IMR-90 (cell line): ENCODE data around the gene BCAS3. TPM values are rescaled to one million over a fixed set of nuclear protein-coding genes. Genes with fewer than 3 reads are reported as not detected.

Experiments used
- ATAC-seq: fragments of 200-7000 bp; cut with Tn5 transposase; 2 replicates; pipeline ENCODE4 v1.9.1; 2020; ENCODE audit warnings: low read depth, mild to moderate bottlenecking, moderate library complexity
- BruUV-seq: library from RNA; stranded (reverse); fragments of 400-500 nt; replicated peaks from 2 replicates; lab custom pipeline; 2021; lab: Mats Ljungman, UMichigan
- CTCF ChIA-PET: fragments of 300-600 bp; formaldehyde crosslinking; extraction: SDS; loops from one replicate; lab custom pipeline; 2021; ENCODE audit warnings: antibody characterized with exemption; lab: Yijun Ruan, JAX
- POLR2A ChIA-PET: fragments of 300-600 bp; sonication (Branson Sonifier 250); formaldehyde crosslinking; loops from one replicate; lab custom pipeline; 2022; ENCODE audit warnings: antibody characterized with exemption; ENCODE audit not compliant: unreplicated experiment; lab: Charles Lee
- DNase-seq: peaks from one replicate; pipeline ENCODE4 v3.0.0; 2013
- H2AFZ ChIP-seq: replicated peaks from 2 replicates; pipeline ENCODE3; 2013; ENCODE audit warnings: low read length, mild to moderate bottlenecking; ENCODE audit not compliant: poor library complexity
- H2AK5ac ChIP-seq: 2 replicates; pipeline ENCODE4 v1.6.1; 2013; ENCODE audit warnings: low read depth, low read length, inconsistent platforms
- H2AK9ac ChIP-seq: replicated peaks from 2 replicates; pipeline ENCODE3; 2013; ENCODE audit warnings: mild to moderate bottlenecking, low read depth, low read length, moderate library complexity; ENCODE audit not compliant: poor library complexity
- H2BK120ac ChIP-seq: 2 replicates; pipeline ENCODE4 v1.6.1; 2013; ENCODE audit warnings: low read depth, low read length, inconsistent platforms
- H2BK15ac ChIP-seq: 3 replicates; pipeline ENCODE4 v1.6.1; 2013; ENCODE audit warnings: low read depth, low read length, inconsistent platforms
- H2BK20ac ChIP-seq: 2 replicates; pipeline ENCODE4 v1.6.1; 2013; ENCODE audit warnings: low read depth, mild to moderate bottlenecking, inconsistent platforms, low read length, moderate library complexity
- H2BK5ac ChIP-seq: 2 replicates; pipeline ENCODE4 v1.6.1; 2013; ENCODE audit warnings: mild to moderate bottlenecking, low read depth, low read length, inconsistent platforms; ENCODE audit not compliant: poor library complexity, severe bottlenecking
- H3K14ac ChIP-seq: replicated peaks from 2 replicates; pipeline ENCODE4 v1.6.1; 2013; ENCODE audit warnings: low read depth, low read length, inconsistent platforms
- H3K18ac ChIP-seq: 2 replicates; pipeline ENCODE4 v1.6.1; 2013; ENCODE audit warnings: low read depth, low read length, control low read depth
- H3K23ac ChIP-seq: 2 replicates; pipeline ENCODE4 v1.6.1; 2013; ENCODE audit warnings: low read depth, low read length, inconsistent platforms
- H3K27ac ChIP-seq: 2 replicates; pipeline ENCODE4 v1.5.1; 2013; ENCODE audit warnings: mild to moderate bottlenecking, control low read depth, low read length; ENCODE audit not compliant: insufficient read depth
- H3K27me3 ChIP-seq: 2 replicates; pipeline ENCODE4 v1.6.1; 2013; ENCODE audit warnings: low read length; ENCODE audit not compliant: control insufficient read depth, insufficient read depth
- H3K36me3 ChIP-seq: 2 replicates; pipeline ENCODE4 v1.6.1; 2013; ENCODE audit warnings: low read length, mixed read lengths; ENCODE audit not compliant: control insufficient read depth, insufficient read depth
- H3K4ac ChIP-seq: 2 replicates; pipeline ENCODE4 v1.6.1; 2013; ENCODE audit warnings: low read depth, low read length, inconsistent platforms
- H3K4me1 ChIP-seq: 2 replicates; pipeline ENCODE4 v1.6.1; 2013; ENCODE audit warnings: low read length, mixed read lengths; ENCODE audit not compliant: control insufficient read depth, insufficient read depth
- H3K4me2 ChIP-seq: 2 replicates; pipeline ENCODE4 v1.6.1; 2013; ENCODE audit warnings: low read depth, mild to moderate bottlenecking, control low read depth, low read length, moderate library complexity
- H3K4me3 ChIP-seq: 2 replicates; pipeline ENCODE4 v1.5.1; 2013; ENCODE audit warnings: low read depth, mild to moderate bottlenecking, control low read depth, low read length, moderate library complexity; ENCODE audit not compliant: insufficient read depth
- H3K56ac ChIP-seq: 2 replicates; pipeline ENCODE4 v1.6.1; 2013; ENCODE audit warnings: low read length, inconsistent platforms; ENCODE audit not compliant: insufficient read depth; ENCODE audit errors: extremely low read depth
- H3K79me1 ChIP-seq, 2 experiments: 2 replicates each; pipeline ENCODE4 v1.6.1; 2013; ENCODE audit warnings: low read length in 2 of 2, inconsistent platforms in 1 of 2, low read depth in 1 of 2
- H3K9ac ChIP-seq: 2 replicates; pipeline ENCODE4 v1.6.1; 2013; ENCODE audit warnings: low read depth, low read length, control low read depth
- H3K9me1 ChIP-seq: 2 replicates; pipeline ENCODE4 v1.6.1; 2013; ENCODE audit warnings: low read length, inconsistent platforms; ENCODE audit not compliant: insufficient read depth
- H3K9me3 ChIP-seq: 2 replicates; pipeline ENCODE4 v1.6.1; 2013; ENCODE audit warnings: low read length; ENCODE audit not compliant: control insufficient read depth, insufficient read depth
- H4K20me1 ChIP-seq: 2 replicates; pipeline ENCODE4 v1.6.1; 2013; ENCODE audit warnings: low read length, inconsistent platforms; ENCODE audit not compliant: insufficient read depth
- H4K5ac ChIP-seq: 2 replicates; pipeline ENCODE4 v1.6.1; 2013; ENCODE audit warnings: mild to moderate bottlenecking, low read depth, low read length, control low read depth
- H4K8ac ChIP-seq, 2 experiments: 2 replicates each; pipeline ENCODE4 v1.6.1; 2013; ENCODE audit warnings: low read depth in 2 of 2, low read length in 2 of 2, control low read depth in 1 of 2, inconsistent platforms in 1 of 2
- H4K91ac ChIP-seq: 2 replicates; pipeline ENCODE4 v1.6.1; 2013; ENCODE audit warnings: low read depth, low read length, inconsistent platforms; ENCODE audit not compliant: insufficient read depth
- BHLHE40 ChIP-seq: fragments of 150-350 bp; IDR thresholded peaks from 2 replicates; pipeline ENCODE4 v1.6.1; 2016; ENCODE audit warnings: mild to moderate bottlenecking, low read depth, low read length
- CTCF ChIP-seq: conservative IDR thresholded peaks from 2 replicates; pipeline ENCODE4 v1.5.1; 2012; ENCODE audit warnings: mild to moderate bottlenecking, low read depth, low read length, improper control_type of control experiment
- MAFK ChIP-seq: IDR thresholded peaks from 2 replicates; pipeline ENCODE4 v1.6.1; 2012; ENCODE audit warnings: low read depth, low read length, improper control_type of control experiment
- RAD21 ChIP-seq: IDR thresholded peaks from 2 replicates; pipeline ENCODE4 v1.6.1; 2012; ENCODE audit warnings: low read length, improper control_type of control experiment
- SMC3 ChIP-seq: fragments of 150-350 bp; IDR thresholded peaks from 2 replicates; pipeline ENCODE4 v1.6.1; 2016; ENCODE audit warnings: low read depth, mild to moderate bottlenecking, antibody characterized with exemption, low read length, moderate library complexity
- WGBS, 2 experiments: methylation state at CpG; one replicate each; pipeline versions ENCODE4 v1.1.5 to v1.1.7; 2013; ENCODE audit warnings: missing lambda C conversion rate in 2 of 2; ENCODE audit not compliant: insufficient read length in 1 of 2; ENCODE audit errors: extremely low coverage in 2 of 2; 5-methylcytosine and 5-hydroxymethylcytosine counted together
- dilution Hi-C: fragments of 300-500 bp; cut with HindIII; formaldehyde crosslinking; loops from one replicate; pipeline ENCODE4 v1.14.3; 2018; ENCODE audit warnings: low sequenced_read_pairs; ENCODE audit not compliant: unreplicated experiment
- in situ Hi-C: fragments of 300-500 bp; cut with MboI; formaldehyde crosslinking; loops from 3 replicates; pipeline ENCODE4 v1.14.3; 2019; ENCODE audit warnings: low sequenced_read_pairs, inconsistent platforms, mixed read lengths
- intact Hi-C: fragments of 100-400 bp; cut with micrococcal nuclease; formaldehyde crosslinking; loops from 2 replicates; pipeline ENCODE4 v1.10.0; 2022
- polyA plus RNA-seq, 3 experiments: library from polyadenylated mRNA; depleted of rRNA; stranded (reverse); fragments of >200 nt; gene quantifications; 2 replicates each; pipeline ENCODE4 v1.2.3, GENCODE V29; 2012; ENCODE audit warnings: low replicate concordance in 1 of 3
- total RNA-seq: library from RNA; depleted of rRNA; stranded (reverse); fragments of >200 nt; gene quantifications from 2 replicates; pipeline ENCODE4 v1.2.3, GENCODE V29; 2012

BCAS3 gene
- total and polyA plus RNA-seq, 2 of the 4 experiments (the other 2 are of a cell fraction) = 6.3 to 27.1 TPM

- Histone ChIP-seq H3K4me3 (no peak overlapping the region), H3K14ac (no peak overlapping the region), H2BK5ac (peak overlapping the region; percentile 79), H3K9me3 (no peaks in the 10 kb centered on the region), H3K4me1 (no peaks in the 10 kb centered on the region), H3K79me1 (peaks cover 0 to 3% of the 10 kb centered on the region in 2 experiments; a peak in 1 of 4 replicates), H4K91ac (no peak overlapping the region), H2BK20ac (no peak overlapping the region), H3K9me1 (no peaks in the 10 kb centered on the region), H3K4ac (no peak overlapping the region), H3K27ac (no peak overlapping the region), H2BK15ac (no peak overlapping the region), H2AFZ (no peak overlapping the region), H3K23ac (no peak overlapping the region), H4K5ac (no peak overlapping the region), H2AK9ac (no peak overlapping the region), H3K9ac (no peak overlapping the region), H3K4me2 (no peak overlapping the region), H2AK5ac (no peak overlapping the region), H4K20me1 (no peaks in the 10 kb centered on the region), H4K8ac (no peak overlapping the region), H2BK120ac (no peak overlapping the region), H3K36me3 (no peaks in the 10 kb centered on the region), H3K27me3 (no peaks in the 10 kb centered on the region), H3K56ac (no peak overlapping the region), H3K18ac (no peak overlapping the region)
- CTCF ChIA-PET = interaction anchor here (0.6 to 1.8 kb wide), 2 partner anchors 182 to 392 kb away, joined by 5 to 10 read pairs; no protein-coding TSS in a partner anchor
- no TSS peak for BruUV-seq
- intact Hi-C loops = loop anchor here (1.0 to 5.0 kb wide), 4 partner anchors 155 to 388 kb away; no protein-coding TSS in a partner anchor
- DNase-seq (peak; percentile 79), ATAC-seq (peak; percentile 75)
- POLR2A ChIA-PET = no interaction called here
- dilution Hi-C loops = no loop called here
- WGBS, 2 experiments = no CpG with 5 or more reads among the region's 1 CpG
- TF ChIP-seq MAFK (no peak), RAD21 (peak; percentile 84), BHLHE40 (no peak), CTCF (peak; percentile 71), SMC3 (peak; percentile 73)
- in situ Hi-C loops = loop anchor here (5.0 kb wide), 1 partner anchor 390 kb away; no protein-coding TSS in a partner anchor
These were observed 324.7 kb downstream of the BCAS3 start for GRCh38 chr17:61002316-61002736.
